OCI-LY1 (cell line): ENCODE data around the gene CRTC3.

ENCODE experiments used
- EZH2 ChIP-seq: fragments of 200-600 bp; sonication (generic), shearing (Covaris generic); IDR thresholded peaks from 2 replicates; pipeline ENCODE4 v1.8.0; 2017; ENCODE audit warnings: borderline replicate concordance, mixed run types, mild to moderate bottlenecking, antibody characterized with exemption, low read length, moderate library complexity, mixed read lengths
- TF ChIP-seq, protein P1 (sequence below): fragments of 200-600 bp; sonication (generic), shearing (Covaris generic); IDR thresholded peaks from 2 replicates; pipeline ENCODE4 v1.5.1; 2017; ENCODE audit warnings: mild to moderate bottlenecking, antibody characterized with exemption, low read length, moderate library complexity, mixed read lengths

DNA sequence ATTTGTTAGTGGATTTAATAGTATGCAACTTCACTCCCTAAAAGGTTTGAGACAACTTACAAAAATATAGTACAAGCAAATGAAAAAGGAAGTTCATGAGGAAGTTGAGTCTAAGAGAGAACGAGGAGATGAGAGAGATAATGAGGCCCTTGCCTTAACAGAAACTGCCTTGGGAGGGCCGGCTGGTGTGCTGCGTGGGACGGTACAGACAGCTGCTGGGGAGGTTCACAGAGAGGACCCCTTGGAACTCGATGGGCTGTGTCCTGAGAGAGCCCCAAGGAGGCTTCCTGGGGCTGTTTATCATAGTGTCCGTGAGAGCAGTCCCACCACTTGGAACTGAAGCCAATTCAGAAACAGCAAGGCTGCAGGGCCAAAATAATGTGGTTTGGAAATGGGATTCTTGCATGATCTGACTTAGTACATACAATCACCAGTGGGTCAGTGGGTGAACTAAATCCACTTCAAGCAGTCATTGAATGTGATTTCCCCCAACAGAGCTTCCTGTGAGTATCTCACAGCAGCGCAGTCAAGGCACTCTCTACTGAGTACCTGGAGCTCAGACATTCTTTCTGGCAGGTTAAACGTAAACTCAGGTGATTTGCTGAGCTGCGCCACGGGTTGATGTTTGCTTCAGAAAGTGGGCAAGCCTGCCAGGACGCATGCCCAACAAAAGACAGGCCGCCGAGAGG, 90.8 kb downstream of the CRTC3 start:
- TF ChIP-seq, protein P1, sequence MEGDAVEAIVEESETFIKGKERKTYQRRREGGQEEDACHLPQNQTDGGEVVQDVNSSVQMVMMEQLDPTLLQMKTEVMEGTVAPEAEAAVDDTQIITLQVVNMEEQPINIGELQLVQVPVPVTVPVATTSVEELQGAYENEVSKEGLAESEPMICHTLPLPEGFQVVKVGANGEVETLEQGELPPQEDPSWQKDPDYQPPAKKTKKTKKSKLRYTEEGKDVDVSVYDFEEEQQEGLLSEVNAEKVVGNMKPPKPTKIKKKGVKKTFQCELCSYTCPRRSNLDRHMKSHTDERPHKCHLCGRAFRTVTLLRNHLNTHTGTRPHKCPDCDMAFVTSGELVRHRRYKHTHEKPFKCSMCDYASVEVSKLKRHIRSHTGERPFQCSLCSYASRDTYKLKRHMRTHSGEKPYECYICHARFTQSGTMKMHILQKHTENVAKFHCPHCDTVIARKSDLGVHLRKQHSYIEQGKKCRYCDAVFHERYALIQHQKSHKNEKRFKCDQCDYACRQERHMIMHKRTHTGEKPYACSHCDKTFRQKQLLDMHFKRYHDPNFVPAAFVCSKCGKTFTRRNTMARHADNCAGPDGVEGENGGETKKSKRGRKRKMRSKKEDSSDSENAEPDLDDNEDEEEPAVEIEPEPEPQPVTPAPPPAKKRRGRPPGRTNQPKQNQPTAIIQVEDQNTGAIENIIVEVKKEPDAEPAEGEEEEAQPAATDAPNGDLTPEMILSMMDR, result no peak
- TF ChIP-seq EZH2, result no peak
